H9 (cell line): ENCODE data around the gene WRAP73. TPM values are rescaled to one million over a fixed set of nuclear protein-coding genes. Genes with fewer than 3 reads are reported as not detected.

Source experiments
- DNase-seq: peaks from one replicate; pipeline ENCODE4 v3.0.0-alpha.2; 2017
- H2AFZ ChIP-seq: one replicate; pipeline ENCODE4 v1.6.1; 2013; ENCODE audit warnings: mild to moderate bottlenecking, low read length, control low read depth, moderate library complexity
- H2AK5ac ChIP-seq: 2 replicates; pipeline ENCODE4 v1.6.1; 2013; ENCODE audit warnings: low read length, control low read depth, mixed read lengths; ENCODE audit not compliant: insufficient read length
- H2BK120ac ChIP-seq: one replicate; pipeline ENCODE4 v1.6.1; 2013; ENCODE audit warnings: low read depth, mild to moderate bottlenecking, low read length, control low read depth, inconsistent platforms; ENCODE audit not compliant: poor library complexity, severe bottlenecking
- H2BK12ac ChIP-seq: 2 replicates; pipeline ENCODE4 v1.6.1; 2013; ENCODE audit warnings: low read length, control low read depth, mixed read lengths, low read depth; ENCODE audit not compliant: insufficient read length
- H2BK15ac ChIP-seq: 2 replicates; pipeline ENCODE4 v1.6.1; 2013; ENCODE audit warnings: low read depth, low read length, control low read depth
- H2BK20ac ChIP-seq: one replicate; pipeline ENCODE4 v1.6.1; 2013; ENCODE audit warnings: low read depth, mild to moderate bottlenecking, low read length, control low read depth, inconsistent platforms; ENCODE audit not compliant: poor library complexity, severe bottlenecking
- H2BK5ac ChIP-seq: 2 replicates; pipeline ENCODE4 v1.6.1; 2013; ENCODE audit warnings: low read length, control low read depth, mixed read lengths; ENCODE audit not compliant: insufficient read length
- H3K14ac ChIP-seq: 2 replicates; pipeline ENCODE4 v1.6.1; 2013; ENCODE audit warnings: low read length, control low read depth; ENCODE audit not compliant: insufficient read depth
- H3K18ac ChIP-seq: 2 replicates; pipeline ENCODE4 v1.6.1; 2013; ENCODE audit warnings: low read depth, mild to moderate bottlenecking, mixed read lengths, low read length, control low read depth; ENCODE audit not compliant: insufficient read length
- H3K23ac ChIP-seq: 2 replicates; pipeline ENCODE4 v1.6.1; 2013; ENCODE audit warnings: low read length, control low read depth, mixed read lengths, low read depth; ENCODE audit not compliant: insufficient read length
- H3K23me2 ChIP-seq: 2 replicates; pipeline ENCODE4 v1.6.1; 2013; ENCODE audit warnings: low read depth, mild to moderate bottlenecking, mixed read lengths, low read length, control low read depth; ENCODE audit not compliant: insufficient read length, poor library complexity, severe bottlenecking
- H3K27ac ChIP-seq: 2 replicates; pipeline ENCODE4 v1.5.1; 2013; ENCODE audit warnings: low read length, control low read depth, mixed read lengths, low read depth; ENCODE audit not compliant: insufficient read length
- H3K27me3 ChIP-seq: 2 replicates; pipeline ENCODE4 v1.6.1; 2013; ENCODE audit warnings: low read length, control low read depth, inconsistent platforms; ENCODE audit not compliant: insufficient read depth
- H3K4ac ChIP-seq: 2 replicates; pipeline ENCODE4 v1.6.1; 2013; ENCODE audit warnings: low read depth, mild to moderate bottlenecking, control low read depth, inconsistent platforms, low read length, moderate library complexity
- H3K4me1 ChIP-seq: 2 replicates; pipeline ENCODE4 v1.6.1; 2013; ENCODE audit warnings: low read length, control low read depth, inconsistent platforms; ENCODE audit not compliant: insufficient read depth
- H3K4me2 ChIP-seq: 2 replicates; pipeline ENCODE4 v1.6.1; 2013; ENCODE audit warnings: low read length, control low read depth, mixed read lengths; ENCODE audit not compliant: insufficient read length, insufficient read depth
- H3K56ac ChIP-seq: 2 replicates; pipeline ENCODE4 v1.6.1; 2013; ENCODE audit warnings: low read depth, mild to moderate bottlenecking, mixed read lengths, low read length, control low read depth; ENCODE audit not compliant: insufficient read length
- H3K79me1 ChIP-seq: 2 replicates; pipeline ENCODE4 v1.6.1; 2013; ENCODE audit warnings: low read depth, mild to moderate bottlenecking, moderate library complexity, low read length, control low read depth, inconsistent platforms; ENCODE audit not compliant: insufficient read depth, poor library complexity, severe bottlenecking
- H3K79me2 ChIP-seq: 2 replicates; pipeline ENCODE4 v1.6.1; 2013; ENCODE audit warnings: low read length, control low read depth, inconsistent platforms; ENCODE audit not compliant: insufficient read depth
- H3K9ac ChIP-seq: 2 replicates; pipeline ENCODE4 v1.6.1; 2013; ENCODE audit warnings: low read length, control low read depth, mixed read lengths; ENCODE audit not compliant: insufficient read length; ENCODE audit errors: extremely low read depth
- H3K9me3 ChIP-seq: one replicate; pipeline ENCODE4 v1.6.1; 2013; ENCODE audit warnings: low read depth, low read length, inconsistent platforms; ENCODE audit not compliant: control insufficient read depth
- H3T11ph ChIP-seq: one replicate; pipeline ENCODE4 v1.6.1; 2013; ENCODE audit warnings: mild to moderate bottlenecking, low read length, control low read depth, inconsistent platforms
- H4K20me1 ChIP-seq: one replicate; pipeline ENCODE4 v1.6.1; 2013; ENCODE audit not compliant: control insufficient read depth, insufficient read length, insufficient read depth
- H4K5ac ChIP-seq: 2 replicates; pipeline ENCODE4 v1.6.1; 2013; ENCODE audit warnings: low read depth, mild to moderate bottlenecking, mixed read lengths, low read length, control low read depth; ENCODE audit not compliant: insufficient read length
- H4K8ac ChIP-seq: replicated peaks from 2 replicates; pipeline ENCODE4 v1.6.1; 2013; ENCODE audit warnings: low read length, control low read depth, mixed read lengths, low read depth; ENCODE audit not compliant: insufficient read length
- H4K91ac ChIP-seq: 2 replicates; pipeline ENCODE4 v1.6.1; 2013; ENCODE audit warnings: low read depth, mild to moderate bottlenecking, moderate library complexity, mixed read lengths, low read length, control low read depth; ENCODE audit not compliant: insufficient read length
- H3K27ac Mint-ChIP-seq, 3 experiments: 2 replicates in 2 of 3; 3 replicates in 1 of 3; pipeline ENCODE4 v1.8.0; 2020 to 2021; ENCODE audit warnings: mixed read lengths in 3 of 3, mild to moderate bottlenecking in 1 of 3, moderate library complexity in 1 of 3
- H3K27me3 Mint-ChIP-seq: 2 replicates; pipeline ENCODE4 v1.8.0; 2021; ENCODE audit warnings: low read depth, mild to moderate bottlenecking, moderate library complexity, mixed read lengths
- H3K36me3 Mint-ChIP-seq, 3 experiments: 2 replicates in 2 of 3; 3 replicates in 1 of 3; pipeline ENCODE4 v1.8.0; 2020 to 2021; ENCODE audit warnings: low read depth in 3 of 3, mixed read lengths in 3 of 3; ENCODE audit not compliant: insufficient read depth in 1 of 3
- H3K4me1 Mint-ChIP-seq, 2 experiments: 2 replicates each; pipeline ENCODE4 v1.8.0; 2020; ENCODE audit warnings: mixed read lengths in 2 of 2
- H3K4me3 Mint-ChIP-seq, 2 experiments: 2 replicates in 1 of 2; 3 replicates in 1 of 2; pipeline ENCODE4 v1.8.0; 2020 to 2021; ENCODE audit warnings: mild to moderate bottlenecking in 2 of 2, mixed read lengths in 2 of 2, moderate library complexity in 1 of 2
- H3K9me3 Mint-ChIP-seq, 2 experiments: 2 replicates in 1 of 2; 3 replicates in 1 of 2; pipeline ENCODE4 v1.8.0; 2020; ENCODE audit warnings: mild to moderate bottlenecking in 2 of 2, mixed read lengths in 2 of 2, moderate library complexity in 1 of 2
- CTCF ChIP-seq: fragments of 200-600 bp; sonication (generic); conservative IDR thresholded peaks from 3 replicates; pipeline ENCODE4 v1.8.0; 2021; ENCODE audit warnings: antibody characterized with exemption, mild to moderate bottlenecking
- WGBS: extraction: QIAGEN DNeasy Blood & Tissue Kit; methylation state at CpG from one replicate; pipeline ENCODE4 v1.1.7; 2013; ENCODE audit warnings: missing lambda C conversion rate, low lambda C conversion rate, mixed read lengths; ENCODE audit not compliant: insufficient read length; ENCODE audit errors: extremely low coverage; 5-methylcytosine and 5-hydroxymethylcytosine counted together
- total RNA-seq: library from RNA; stranded (reverse); gene quantifications from 2 replicates; pipeline ENCODE4 v1.2.1, GENCODE V29; 2021

WRAP73 gene
- total RNA-seq, 1 experiment from 2014 or later: 28.4 TPM

GRCh38 chr1:3590951-3591865 lies 58.7 kb downstream of the WRAP73 start:
- H3K4me2 ChIP-seq: no peak overlapping the region
- no peak overlapping the region for H3K56ac ChIP-seq
- WGBS: no CpG with 5 or more reads among the region's 33 CpGs
- H2BK5ac ChIP-seq: no peak overlapping the region
- H3K4me1 ChIP-seq: no peaks in the 10 kb centered on the region
- Mint-ChIP-seq H3K9me3 (no peaks in the 10 kb centered on the region), H3K4me3 (no peak overlapping the region), H3K36me3 (peaks cover 0 to 5% (median 2%) of the 10 kb centered on the region in 3 experiments; a peak in 2 of 7 replicates), H3K27ac (no peak overlapping the region), H3K4me1 (peaks cover 6 to 32% of the 10 kb centered on the region in 2 experiments), H3K27me3 (no peaks in the 10 kb centered on the region)
- H2AFZ ChIP-seq: no peak overlapping the region
- no peak overlapping the region for H4K5ac ChIP-seq
- H3K9ac ChIP-seq: no peak overlapping the region
- no peak overlapping the region for H3K27ac ChIP-seq
- TF ChIP-seq CTCF: peak; percentile 55
- H2BK15ac ChIP-seq: no peak overlapping the region
- H3K4ac ChIP-seq: no peak overlapping the region
- H3K18ac ChIP-seq: no peak overlapping the region
- H3K27me3 ChIP-seq: no peaks in the 10 kb centered on the region
- no peaks in the 10 kb centered on the region for H4K20me1 ChIP-seq
- H3K9me3 ChIP-seq: peaks cover under 1% of the 10 kb centered on the region
- H4K91ac ChIP-seq: no peak overlapping the region
- no peak overlapping the region for H2BK12ac ChIP-seq
- no peak overlapping the region for H2AK5ac ChIP-seq
- H3K23me2 ChIP-seq: no peaks in the 10 kb centered on the region
- H3K79me1 ChIP-seq: no peaks in the 10 kb centered on the region
- no peaks in the 10 kb centered on the region for H3K79me2 ChIP-seq
- H3K23ac ChIP-seq: no peak overlapping the region
- no peak overlapping the region for H2BK20ac ChIP-seq
- no peak overlapping the region for H3T11ph ChIP-seq
- H4K8ac ChIP-seq: no peak overlapping the region
- no peak overlapping the region for H2BK120ac ChIP-seq
- DNase-seq: peak; percentile 63
- no peak overlapping the region; the same call in 1 of the 2 replicates for H3K14ac ChIP-seq
